ENCODE measurements around the gene CDKAL1.

CDKAL1 gene

DNA sequence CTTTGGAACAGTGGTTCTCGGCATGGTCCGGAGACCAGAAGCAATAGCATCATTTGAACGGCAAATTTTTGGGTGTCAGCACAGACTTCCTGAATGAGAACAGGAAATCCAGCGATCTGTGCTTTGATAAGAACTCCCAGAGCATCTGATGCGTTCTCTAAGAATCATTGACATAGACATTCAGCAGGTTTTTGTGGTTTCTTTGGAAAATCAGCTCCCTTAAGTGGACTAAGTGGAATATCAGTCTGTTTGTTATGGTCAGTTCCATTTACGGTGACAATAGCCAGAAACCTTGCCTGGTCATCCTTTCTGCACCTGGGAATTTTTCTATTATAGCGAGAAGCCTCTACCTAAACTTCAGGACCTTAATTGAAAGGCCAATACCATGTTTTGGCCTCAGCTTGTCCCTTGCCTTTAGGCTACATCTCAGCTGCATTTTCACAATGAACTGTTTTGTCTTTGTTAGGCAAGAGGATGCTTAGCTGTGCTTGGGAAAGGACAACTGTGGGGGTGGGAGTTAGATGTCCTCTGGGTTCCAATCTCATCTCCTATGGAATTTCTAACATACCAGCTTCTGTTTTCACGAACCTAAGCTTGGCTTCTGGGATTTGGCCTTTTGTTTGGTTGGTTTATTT lies 299.7 kb downstream of the CDKAL1 start:
- Histone ChIP-seq H3K27ac (replicated peaks) (no peak overlapping the region), H3K4me3 (replicated peaks; ENCODE audit: insufficient read depth, low read length) (no peak overlapping the region), H3K27me3 (ENCODE audit: insufficient read depth, poor library complexity, severe bottlenecking) (no peaks in the 10 kb centered on the region)
- DNase-seq (ENCODE audit: low read depth in 1 of 2, low spot score in 1 of 2) = no peak
- TF ChIP-seq, protein P1, sequence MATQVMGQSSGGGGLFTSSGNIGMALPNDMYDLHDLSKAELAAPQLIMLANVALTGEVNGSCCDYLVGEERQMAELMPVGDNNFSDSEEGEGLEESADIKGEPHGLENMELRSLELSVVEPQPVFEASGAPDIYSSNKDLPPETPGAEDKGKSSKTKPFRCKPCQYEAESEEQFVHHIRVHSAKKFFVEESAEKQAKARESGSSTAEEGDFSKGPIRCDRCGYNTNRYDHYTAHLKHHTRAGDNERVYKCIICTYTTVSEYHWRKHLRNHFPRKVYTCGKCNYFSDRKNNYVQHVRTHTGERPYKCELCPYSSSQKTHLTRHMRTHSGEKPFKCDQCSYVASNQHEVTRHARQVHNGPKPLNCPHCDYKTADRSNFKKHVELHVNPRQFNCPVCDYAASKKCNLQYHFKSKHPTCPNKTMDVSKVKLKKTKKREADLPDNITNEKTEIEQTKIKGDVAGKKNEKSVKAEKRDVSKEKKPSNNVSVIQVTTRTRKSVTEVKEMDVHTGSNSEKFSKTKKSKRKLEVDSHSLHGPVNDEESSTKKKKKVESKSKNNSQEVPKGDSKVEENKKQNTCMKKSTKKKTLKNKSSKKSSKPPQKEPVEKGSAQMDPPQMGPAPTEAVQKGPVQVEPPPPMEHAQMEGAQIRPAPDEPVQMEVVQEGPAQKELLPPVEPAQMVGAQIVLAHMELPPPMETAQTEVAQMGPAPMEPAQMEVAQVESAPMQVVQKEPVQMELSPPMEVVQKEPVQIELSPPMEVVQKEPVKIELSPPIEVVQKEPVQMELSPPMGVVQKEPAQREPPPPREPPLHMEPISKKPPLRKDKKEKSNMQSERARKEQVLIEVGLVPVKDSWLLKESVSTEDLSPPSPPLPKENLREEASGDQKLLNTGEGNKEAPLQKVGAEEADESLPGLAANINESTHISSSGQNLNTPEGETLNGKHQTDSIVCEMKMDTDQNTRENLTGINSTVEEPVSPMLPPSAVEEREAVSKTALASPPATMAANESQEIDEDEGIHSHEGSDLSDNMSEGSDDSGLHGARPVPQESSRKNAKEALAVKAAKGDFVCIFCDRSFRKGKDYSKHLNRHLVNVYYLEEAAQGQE (IDR thresholded peaks at IDR 0.05; ENCODE audit: insufficient replicate concordance, low read depth) = no peak
- no peak for TF ChIP-seq SPI1 (IDR thresholded peaks at IDR 0.05; ENCODE audit: borderline replicate concordance, low read depth)
- TF ChIP-seq, protein P2, sequence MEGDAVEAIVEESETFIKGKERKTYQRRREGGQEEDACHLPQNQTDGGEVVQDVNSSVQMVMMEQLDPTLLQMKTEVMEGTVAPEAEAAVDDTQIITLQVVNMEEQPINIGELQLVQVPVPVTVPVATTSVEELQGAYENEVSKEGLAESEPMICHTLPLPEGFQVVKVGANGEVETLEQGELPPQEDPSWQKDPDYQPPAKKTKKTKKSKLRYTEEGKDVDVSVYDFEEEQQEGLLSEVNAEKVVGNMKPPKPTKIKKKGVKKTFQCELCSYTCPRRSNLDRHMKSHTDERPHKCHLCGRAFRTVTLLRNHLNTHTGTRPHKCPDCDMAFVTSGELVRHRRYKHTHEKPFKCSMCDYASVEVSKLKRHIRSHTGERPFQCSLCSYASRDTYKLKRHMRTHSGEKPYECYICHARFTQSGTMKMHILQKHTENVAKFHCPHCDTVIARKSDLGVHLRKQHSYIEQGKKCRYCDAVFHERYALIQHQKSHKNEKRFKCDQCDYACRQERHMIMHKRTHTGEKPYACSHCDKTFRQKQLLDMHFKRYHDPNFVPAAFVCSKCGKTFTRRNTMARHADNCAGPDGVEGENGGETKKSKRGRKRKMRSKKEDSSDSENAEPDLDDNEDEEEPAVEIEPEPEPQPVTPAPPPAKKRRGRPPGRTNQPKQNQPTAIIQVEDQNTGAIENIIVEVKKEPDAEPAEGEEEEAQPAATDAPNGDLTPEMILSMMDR (IDR thresholded peaks at IDR 0.05; ENCODE audit: insufficient read depth, low read length) = no peak
- TF ChIP-seq POLR2AphosphoS5 (IDR thresholded peaks at IDR 0.05; ENCODE audit: low read depth) = no peak
- TF ChIP-seq GABPA (IDR thresholded peaks at IDR 0.05; ENCODE audit: low read depth) = no peak

- no peak for TF ChIP-seq SPI1 (IDR thresholded peaks at IDR 0.05; ENCODE audit: borderline replicate concordance, low read depth)
- TF ChIP-seq, protein P2 (IDR thresholded peaks at IDR 0.05; ENCODE audit: insufficient read depth, low read length) = no peak
- TF ChIP-seq POLR2AphosphoS5 (IDR thresholded peaks at IDR 0.05; ENCODE audit: low read depth) = no peak
- no peak for TF ChIP-seq GABPA (IDR thresholded peaks at IDR 0.05; ENCODE audit: low read depth)
- TF ChIP-seq, protein P1 (IDR thresholded peaks at IDR 0.05; ENCODE audit: insufficient replicate concordance, low read depth) = no peak
- Histone ChIP-seq H3K27me3 (ENCODE audit: insufficient read depth, poor library complexity, severe bottlenecking) (no peaks in the 10 kb centered on the region), H3K27ac (replicated peaks) (no peak overlapping the region), H3K4me3 (replicated peaks; ENCODE audit: insufficient read depth, low read length) (no peak overlapping the region)
- DNase-seq (ENCODE audit: low read depth in 1 of 2, low spot score in 1 of 2) = no peak
These were observed 301.2 kb downstream of the CDKAL1 start for GRCh38 chr6:20835315-20836010.

GRCh38 chr6:20837189-20837588 lies 302.9 kb downstream of the CDKAL1 start:
- TF ChIP-seq, protein P1 (IDR thresholded peaks at IDR 0.05; ENCODE audit: insufficient replicate concordance, low read depth) = no peak
- TF ChIP-seq, protein P2 (IDR thresholded peaks at IDR 0.05; ENCODE audit: insufficient read depth, low read length) = no peak
- TF ChIP-seq POLR2AphosphoS5 (IDR thresholded peaks at IDR 0.05; ENCODE audit: low read depth) (no peak), SPI1 (IDR thresholded peaks at IDR 0.05; ENCODE audit: borderline replicate concordance, low read depth) (no peak), GABPA (IDR thresholded peaks at IDR 0.05; ENCODE audit: low read depth) (no peak)
- DNase-seq (ENCODE audit: low read depth in 1 of 2, low spot score in 1 of 2) = no peak
- Histone ChIP-seq H3K27ac (replicated peaks) (no peak overlapping the region), H3K4me3 (replicated peaks; ENCODE audit: insufficient read depth, low read length) (no peak overlapping the region), H3K27me3 (ENCODE audit: insufficient read depth, poor library complexity, severe bottlenecking) (no peaks in the 10 kb centered on the region)
